Transverse colon (tissue), 3 donors: ENCODE measurements around the gene DNAH11.

ENCODE experiments used
- CTCF ChIP-seq, 5 experiments: fragments of 200-600 bp in 3 of 5; fragments of 450-650 bp in 2 of 5; sonication (generic) in 3 of 5; IDR thresholded peaks; 1 replicate in 2 of 5; 2 replicates in 3 of 5; pipeline ENCODE4 v1.5.1; 2016 to 2017; ENCODE audit warnings: antibody characterized with exemption in 5 of 5, inconsistent platforms in 3 of 5, mild to moderate bottlenecking in 2 of 5, moderate library complexity in 1 of 5
- EP300 ChIP-seq: sonication (generic); formaldehyde crosslinking; IDR thresholded peaks from one replicate; pipeline ENCODE4 v1.6.1; 2017; ENCODE audit warnings: antibody characterized with exemption, low read depth
- POLR2A ChIP-seq: fragments of 450-650 bp; IDR thresholded peaks from one replicate; pipeline ENCODE4 v1.6.1; 2016; ENCODE audit warnings: antibody characterized with exemption, mild to moderate bottlenecking, moderate library complexity

DNA sequence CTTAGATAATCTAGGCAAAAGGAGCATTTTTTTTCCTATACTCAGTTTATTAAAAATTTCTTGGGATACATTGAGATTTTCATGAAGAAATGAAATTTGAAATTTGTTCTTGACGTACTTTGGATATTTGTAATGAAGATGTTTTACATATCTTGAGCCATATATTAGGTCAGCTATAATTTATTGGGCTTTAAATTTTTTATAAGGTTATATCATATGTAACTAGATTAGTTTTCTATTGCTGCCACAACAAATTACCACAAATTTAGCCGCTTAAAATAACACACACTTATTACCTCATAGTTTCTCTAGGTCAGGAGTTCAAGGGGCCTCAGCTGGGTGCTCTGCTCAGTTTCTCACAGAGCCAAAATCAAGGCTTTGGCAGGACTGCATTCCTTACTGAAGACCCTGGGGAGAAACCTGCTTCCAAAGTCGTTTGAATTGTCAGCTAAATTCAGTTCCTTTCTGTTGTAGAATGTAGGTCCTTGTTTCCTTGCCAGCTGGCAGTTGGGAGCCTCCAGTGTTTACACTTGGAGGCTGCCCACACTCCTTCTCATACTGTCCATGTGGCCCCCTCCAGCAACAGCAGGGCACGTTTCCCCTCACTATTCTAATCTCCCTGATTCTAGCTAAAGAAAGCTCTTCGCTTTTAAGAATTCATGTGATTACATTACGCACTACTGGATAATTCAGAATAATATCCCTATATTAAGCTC lies 42.6 kb upstream of the DNAH11 start:
- TF ChIP-seq POLR2A (no peak), CTCF (IDR thresholded peaks at IDR 0.05) (no peak), EP300 (no peak)
